NCI-H2227 treated with DMSO at 0.1 percent for 48 hours (cell line): ENCODE data around the gene TTC17.
A peak's percentile ranks its signal among the peaks of the same experiment; 100 is the strongest.
"Not testable (repeated sequence)": the region's sequence is repeated elsewhere in the genome, so short reads cannot be mapped to it uniquely, and the experiment has no call there.

Source experiments
- DNase-seq: peaks from one replicate; lab custom pipeline; 2025; lab: John Stamatoyannopoulos, UW

The TTC17 gene

DNA sequence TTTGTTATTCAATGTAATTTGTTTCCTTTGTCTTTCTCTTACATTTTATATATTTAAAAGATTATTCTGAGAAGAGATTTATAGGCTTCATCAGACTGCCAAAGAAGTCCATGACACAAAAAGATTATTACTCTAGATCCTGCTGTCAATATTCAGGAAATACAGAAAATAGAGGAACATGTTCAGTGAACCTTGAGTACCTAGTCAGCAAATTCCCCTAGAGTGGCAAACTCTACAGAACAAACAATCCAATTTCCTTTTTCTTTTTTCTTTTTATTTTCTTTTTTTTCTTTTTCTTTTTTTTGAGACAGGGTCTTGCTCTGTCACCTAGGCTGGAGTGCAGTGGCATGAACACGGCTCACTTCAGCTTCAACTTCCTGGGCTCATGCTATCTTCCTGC, 23.9 kb downstream of the TTC17 start:
- no peak for DNase-seq

DNA sequence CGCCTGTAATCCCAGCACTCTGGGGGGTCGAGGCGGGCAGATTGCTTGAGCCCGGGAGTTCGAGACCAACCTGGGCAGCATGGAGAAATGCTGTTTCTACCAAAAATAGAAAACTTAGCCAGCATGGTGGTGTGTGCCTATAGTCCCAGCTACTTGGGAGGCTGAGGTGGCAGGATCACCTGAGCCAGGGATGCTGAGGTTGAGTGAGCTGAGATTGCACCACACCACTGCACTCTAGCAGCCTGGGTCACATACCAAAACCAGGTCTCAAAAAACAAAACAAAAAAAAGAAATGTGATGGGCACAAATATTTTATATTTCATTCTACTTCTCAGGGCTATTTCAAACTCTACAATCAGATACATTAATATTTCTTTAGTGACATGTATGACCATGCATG, 25.7 kb downstream of the TTC17 start:
- no peak for DNase-seq

DNA sequence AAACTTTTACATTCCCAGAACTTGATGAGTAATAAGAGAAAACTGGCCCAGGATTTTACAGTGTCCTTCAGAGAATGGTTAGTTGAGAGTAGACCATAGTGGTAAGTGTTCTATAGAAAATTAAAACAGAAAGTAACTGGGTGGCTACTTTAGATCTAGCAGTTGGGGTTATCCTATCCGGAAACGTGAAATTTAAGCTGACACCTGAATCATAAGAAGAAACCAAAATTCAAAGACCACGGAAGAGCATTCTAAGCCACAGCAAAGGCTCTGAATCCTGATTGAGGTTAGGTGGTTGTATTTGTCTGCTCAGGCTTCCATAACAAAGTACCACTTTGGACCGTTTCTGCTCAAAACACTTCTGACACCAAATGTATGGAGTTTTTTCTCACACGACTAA, 34.0 kb downstream of the TTC17 start:
- DNase-seq = no peak

DNA sequence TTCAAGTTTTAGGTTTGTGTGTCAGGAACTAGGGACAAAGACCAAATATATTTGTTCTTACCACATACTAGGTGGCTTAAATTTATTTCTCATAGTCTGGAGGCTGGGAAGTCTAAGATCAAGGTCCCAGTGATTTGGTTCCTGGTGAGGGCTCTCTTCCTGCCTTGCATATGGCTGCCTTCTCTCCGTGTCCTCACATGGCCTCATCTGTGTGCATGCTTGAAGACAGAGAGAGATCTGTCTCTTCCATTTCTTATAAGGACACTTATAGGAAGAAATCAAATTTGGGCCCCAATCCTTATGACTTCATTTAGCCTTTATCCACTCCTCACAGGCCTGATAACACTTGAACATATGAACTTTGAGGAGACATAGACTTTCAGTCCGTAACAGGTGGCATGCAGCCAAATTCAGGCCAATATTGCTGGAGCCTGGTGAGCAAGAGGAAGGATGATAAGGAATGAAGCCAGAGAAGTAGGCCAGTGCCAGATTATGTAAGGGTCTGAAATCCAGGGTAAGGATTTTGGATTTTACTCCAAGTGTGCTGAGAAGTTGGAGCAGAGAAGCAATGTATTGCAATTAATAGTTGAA, 35.1 kb downstream of the TTC17 start:
- no peak for DNase-seq

DNA sequence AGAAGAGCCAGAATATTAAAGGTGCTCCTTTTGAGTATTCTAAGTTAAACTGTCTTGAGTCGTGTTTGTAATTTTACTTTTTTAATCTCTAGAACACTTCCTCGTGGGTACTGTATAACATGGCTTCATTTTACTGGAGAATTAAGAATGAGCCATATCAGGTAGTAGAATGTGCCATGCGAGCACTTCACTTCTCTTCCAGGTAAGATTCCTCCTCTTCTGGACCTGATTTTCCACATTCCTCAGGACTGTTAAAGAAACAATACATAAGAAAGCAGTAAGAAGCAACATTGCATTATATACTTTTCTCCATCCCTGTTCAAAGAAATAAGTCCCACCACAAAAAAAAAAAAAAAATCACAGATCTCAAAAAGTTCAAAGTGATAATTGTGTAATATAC, 37.9 kb downstream of the TTC17 start:
- no peak for DNase-seq

DNA sequence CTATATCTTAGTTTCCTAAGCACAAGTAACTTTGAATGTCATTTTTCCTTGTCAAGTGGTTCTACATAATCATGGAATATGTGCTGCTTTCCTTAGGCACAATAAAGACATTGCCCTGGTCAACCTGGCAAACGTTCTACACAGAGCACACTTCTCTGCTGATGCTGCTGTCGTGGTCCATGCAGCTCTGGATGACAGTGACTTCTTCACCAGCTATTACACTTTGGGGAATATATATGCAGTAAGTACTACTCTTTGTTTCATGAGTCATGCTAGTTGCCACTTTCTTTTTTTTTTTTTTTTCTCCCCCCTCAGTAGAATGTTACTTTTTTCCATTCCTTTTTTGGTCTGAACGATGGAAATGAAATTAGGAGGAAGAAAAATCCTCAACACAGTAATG, 38.5 kb downstream of the TTC17 start:
- no peak for DNase-seq

DNA sequence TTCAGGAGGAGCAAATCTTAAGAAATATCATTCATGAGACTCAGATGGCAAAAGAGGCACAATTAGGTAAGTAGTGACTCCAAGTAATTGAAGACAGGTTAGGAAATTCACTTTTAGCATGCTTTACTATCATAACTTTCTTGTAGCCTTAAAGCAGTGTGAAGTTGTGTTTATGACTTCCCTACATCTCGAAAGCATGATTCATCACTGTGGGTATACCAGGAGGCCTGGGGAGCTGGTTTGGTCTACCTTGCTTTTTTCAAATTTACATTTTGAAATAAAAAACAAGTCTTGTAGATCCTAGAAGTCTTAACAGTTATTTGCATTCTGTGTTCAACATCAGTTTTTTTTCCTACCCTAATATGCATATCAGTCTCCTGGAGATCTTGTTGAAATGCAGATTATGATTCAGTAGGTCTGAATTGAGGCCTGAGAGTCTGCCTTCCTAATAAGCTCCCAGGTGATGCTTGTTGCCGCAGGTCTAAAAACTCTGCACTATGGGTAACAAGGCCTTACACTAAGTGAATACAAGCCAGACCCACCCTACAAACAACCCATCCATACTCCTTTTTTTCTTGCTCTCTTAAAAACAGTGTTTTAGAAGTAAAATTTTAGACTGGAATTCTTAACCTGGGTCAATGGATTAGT, 41.4 kb downstream of the TTC17 start:
- no peak for DNase-seq

DNA sequence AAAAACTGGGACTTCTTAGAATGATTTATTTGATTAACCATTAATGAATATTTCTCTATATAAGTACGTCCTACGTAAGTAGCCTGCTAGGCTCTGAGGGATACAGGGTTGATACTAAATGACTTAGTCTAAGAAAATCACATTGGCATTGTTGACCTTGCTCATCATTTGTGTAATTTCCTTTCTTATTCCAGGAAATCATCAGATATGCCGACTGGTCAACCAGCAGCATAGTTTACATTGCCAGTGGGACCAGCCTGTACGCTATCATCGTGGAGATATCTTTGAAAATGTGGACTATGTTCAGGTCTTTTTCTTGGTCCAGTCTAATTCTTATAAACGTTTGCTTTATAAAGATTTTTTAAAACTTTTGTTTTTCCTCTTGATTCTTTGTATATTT, 42.5 kb downstream of the TTC17 start:
- DNase-seq = no peak

DNA sequence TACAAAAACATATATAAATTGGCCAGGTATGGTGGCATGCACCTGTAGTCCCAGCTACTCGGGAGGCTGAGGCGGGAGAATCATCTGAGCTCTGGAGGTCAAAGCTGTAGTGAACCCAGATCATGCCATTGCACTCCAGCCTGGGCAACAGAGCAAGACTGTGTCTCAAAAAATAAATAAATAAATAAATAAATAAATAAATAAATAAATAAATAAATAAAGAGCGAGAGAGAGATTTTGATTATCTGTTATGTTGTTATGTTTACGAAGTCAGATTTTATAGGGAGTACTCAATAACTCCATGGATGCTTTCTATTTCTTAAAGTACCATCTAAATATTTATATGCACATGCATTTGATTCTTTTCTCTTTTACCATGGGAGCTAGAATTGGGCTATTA, 43.1 kb downstream of the TTC17 start:
- not testable (repeated sequence) for DNase-seq

DNA sequence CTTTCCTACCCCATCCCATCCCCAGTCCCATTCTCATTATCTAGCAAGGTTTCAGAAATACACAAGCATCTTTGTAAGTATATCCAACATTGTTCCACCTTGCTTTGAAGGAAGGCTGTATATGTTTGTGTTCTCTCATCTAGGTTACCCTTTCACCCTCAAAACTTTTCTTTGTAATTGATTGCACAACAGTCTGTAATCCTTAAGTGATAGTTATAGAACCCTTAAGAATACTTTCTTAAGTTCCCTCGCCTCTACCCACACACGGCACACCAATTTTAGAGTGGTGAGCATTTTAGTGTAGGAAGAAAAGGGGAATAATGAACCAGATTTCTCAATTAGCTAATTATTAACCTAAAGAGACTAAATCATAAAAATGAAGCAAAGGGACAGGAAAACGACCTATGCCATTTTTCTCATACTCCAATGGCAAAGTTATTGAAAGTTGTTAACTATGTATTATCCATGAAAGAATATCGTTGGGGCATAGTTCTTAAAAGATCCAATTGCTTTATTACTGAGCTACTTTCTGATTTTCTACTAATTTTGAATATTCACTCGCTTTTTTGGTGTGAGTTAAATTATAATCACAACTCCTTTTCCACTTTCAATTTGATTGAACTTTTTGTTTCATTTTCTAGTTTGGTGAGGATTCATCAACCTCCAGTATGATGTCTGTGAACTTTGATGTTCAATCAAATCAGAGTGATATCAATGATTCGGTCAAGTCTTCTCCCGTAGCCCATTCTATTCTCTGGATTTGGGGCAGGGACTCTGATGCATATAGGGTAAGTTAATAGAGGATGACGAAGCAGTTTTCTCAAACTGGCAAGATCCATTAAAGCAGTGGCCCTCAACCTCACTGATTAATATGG, 44.9 kb downstream of the TTC17 start:
- no peak for DNase-seq

DNA sequence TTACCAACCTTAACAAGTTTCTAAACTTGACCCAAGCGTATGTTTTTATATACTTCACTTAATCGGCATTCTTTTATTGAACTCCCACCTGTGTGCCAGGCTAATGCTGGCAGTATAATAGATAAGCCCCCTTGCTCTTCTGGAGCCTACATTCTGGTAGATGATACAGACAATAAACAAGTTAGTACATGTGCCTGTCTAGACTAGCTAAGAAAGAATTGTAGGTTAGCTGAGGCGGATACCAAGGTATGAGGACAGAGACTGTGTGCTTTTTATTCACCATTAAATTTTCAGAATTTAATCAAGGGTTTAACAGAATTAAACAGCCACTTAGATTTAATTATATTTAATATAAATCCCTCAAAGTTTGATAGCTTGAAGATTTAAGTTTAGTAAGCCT, 45.7 kb downstream of the TTC17 start:
- no peak for DNase-seq

DNA sequence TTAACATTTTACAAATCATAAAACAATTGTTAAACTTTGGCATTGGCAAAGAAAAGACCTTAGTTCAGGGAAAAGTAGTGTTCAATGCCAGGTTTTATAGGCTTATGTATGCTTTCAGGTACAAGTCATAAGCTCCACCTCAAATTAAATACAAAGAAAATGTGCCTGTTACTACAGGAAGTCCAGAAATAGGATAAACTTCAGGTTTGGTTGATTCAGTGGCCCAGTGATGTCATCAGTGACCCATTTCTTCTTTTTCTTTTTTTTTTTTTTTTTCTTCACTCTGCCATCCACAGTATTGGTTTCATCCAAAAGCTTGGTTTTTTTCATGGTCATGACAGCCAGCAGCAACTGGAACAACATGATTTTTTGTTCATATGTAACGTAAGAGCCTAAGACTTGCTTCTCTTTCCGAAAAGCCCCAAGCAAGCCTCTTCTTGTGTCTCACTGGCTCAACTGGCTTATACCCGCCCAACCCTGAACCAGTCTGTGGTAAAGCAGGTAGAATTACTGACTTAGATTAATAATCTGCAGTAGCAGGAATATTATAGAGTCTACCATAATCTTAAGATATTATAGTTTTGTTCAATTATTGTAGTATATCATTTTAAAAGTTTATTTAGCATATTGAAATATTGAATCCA, 46.2 kb downstream of the TTC17 start:
- no peak for DNase-seq

DNA sequence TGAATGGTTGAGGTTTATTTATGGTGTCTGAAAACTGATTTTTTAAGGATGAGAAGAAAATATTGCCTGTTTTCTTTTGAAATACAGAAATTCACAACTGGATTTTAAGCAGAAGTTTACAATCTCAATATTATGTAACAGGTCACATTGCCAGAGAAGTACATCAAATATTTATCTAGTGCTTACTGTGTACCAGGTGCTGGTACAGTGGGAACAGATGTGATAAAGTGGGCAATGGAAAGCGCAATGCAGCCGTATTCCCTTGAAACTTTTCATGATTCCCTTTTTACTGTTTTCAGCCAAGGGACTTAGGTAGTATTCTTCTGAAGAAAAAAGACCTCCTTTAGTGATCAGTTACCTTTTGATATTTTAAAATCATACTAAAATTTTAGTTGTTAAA, 49.6 kb downstream of the TTC17 start:
- no peak for DNase-seq

DNA sequence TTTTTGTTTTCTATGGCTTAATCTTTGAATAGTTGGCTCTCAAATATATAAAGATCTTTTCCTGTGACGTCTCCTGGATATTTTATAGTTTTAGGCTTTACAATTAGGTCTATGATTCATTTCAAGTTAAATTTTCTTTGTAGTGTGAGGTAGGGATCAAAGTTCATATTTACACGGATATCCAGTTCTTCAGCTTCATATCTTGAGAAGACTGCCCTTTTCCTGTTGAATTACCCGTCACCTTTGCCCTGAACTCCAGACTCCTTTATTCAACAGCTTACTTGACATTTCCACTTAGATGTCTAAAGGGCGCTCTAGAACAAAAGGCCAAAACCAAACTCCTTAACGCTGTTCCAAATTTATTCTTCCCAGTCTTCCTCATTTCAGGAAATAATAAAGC, 51.7 kb downstream of the TTC17 start:
- DNase-seq = no peak

DNA sequence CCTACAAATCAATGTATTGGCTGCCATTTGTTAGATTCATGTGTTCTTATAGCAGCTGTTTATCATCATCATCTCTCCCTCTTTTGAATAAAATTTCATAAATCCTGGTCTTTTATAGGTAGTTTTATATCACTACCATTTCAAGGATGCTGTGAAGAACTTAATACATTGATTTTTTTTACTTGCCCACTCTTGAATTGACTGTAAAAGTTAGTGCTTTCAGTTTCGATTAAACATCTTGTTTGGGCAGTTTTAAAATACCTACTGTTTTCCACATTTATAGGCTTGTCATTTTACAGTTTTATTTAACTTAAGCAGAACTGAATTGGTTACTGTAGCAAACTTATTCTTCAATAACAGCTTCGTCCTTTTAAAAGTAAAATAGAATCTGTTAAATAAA, 59.5 kb downstream of the TTC17 start:
- no peak for DNase-seq

DNA sequence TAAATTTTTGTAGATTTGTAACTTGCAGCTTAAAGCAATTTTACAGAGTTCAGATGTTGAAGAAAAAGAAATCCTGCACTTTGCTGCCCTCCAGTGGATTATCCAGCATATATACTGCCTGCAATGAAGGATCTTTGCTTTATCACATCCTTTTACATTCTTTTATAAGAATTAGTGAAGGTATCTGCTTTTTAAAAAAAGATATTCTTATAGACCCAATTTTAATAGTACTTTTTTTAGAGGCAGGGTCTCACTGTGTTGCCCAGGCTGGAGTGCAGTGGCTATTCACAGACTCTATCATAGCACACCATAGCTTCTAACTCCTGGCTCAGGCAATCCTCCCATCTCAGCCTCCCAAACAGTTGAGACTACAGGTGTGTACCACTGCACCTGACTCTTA, 60.7 kb downstream of the TTC17 start:
- DNase-seq = peak; percentile 3

DNA sequence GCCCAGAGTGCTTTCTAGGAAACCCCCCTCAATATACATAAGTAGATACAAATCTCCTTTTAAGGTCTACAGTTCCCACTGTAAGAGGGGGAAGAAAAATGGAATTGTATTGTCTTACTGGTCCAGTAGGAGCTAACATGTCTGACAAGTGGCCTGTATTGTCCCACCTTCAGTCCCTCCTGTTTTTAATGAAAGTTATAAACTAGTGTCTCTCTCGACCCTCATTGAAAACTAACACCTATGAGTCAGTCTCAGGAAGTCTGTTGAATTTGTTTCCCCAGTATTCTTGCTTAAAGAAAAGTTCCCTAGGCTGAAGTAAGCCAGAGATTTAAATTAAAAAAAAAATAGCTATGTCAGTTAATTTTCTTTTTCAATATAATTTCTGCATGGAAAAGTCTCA, 69.3 kb downstream of the TTC17 start:
- no peak for DNase-seq

DNA sequence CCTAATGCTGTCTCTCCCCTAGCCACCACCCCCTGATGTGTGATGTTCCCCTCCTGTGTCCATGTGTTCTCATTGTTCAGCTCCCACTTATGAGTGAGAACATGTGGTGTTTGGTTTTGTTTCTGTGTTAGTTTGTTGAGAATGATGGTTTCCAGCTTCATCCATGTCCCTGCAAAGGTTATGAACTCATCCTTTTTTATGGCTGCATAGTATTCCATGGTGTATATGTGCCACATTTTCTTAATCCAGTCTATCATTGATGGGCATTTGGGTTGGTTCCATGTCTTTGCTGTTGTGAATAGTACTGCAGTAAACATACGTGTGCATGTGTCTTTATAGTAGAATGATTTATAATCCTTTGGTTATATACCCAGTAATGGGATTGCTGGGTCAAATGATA, 72.2 kb downstream of the TTC17 start:
- DNase-seq = not testable (repeated sequence)

DNA sequence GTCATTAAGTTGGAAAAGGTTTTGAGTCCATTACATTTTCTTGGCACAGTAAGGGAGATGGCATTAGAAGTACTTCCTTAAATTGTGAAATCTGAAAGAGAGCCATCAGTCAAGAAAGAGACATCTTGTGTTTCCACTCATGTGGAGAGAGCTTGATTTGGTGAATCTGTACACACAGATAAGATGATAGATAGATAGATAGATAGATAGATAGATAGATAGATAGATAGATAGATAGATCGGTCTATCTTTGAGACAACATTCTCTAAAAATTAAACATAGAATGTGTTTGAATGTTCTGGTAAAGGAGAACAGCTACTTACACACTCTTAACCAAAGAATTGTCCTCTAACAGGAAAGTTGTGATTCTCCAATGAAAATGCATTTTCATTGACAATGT, 76.2 kb downstream of the TTC17 start:
- DNase-seq = no peak

DNA sequence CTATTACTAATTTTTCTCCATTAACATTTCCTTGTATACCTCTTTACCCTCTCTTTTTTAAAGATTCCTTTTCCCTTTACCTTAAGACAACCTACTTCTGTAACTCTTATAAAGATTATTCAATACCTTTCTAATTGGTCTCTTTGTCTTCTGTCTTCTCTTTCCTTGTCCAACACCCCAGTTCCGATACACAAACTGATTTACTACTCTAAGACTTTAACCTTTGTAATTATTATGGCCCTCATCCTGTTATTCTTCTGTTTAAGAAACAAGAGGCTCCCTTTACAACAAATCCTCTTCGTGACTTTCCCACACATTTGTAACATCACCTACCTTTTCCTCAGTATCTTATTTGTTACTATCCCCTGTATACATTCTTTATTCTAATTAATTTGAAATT, 81.8 kb downstream of the TTC17 start:
- no peak for DNase-seq

DNA sequence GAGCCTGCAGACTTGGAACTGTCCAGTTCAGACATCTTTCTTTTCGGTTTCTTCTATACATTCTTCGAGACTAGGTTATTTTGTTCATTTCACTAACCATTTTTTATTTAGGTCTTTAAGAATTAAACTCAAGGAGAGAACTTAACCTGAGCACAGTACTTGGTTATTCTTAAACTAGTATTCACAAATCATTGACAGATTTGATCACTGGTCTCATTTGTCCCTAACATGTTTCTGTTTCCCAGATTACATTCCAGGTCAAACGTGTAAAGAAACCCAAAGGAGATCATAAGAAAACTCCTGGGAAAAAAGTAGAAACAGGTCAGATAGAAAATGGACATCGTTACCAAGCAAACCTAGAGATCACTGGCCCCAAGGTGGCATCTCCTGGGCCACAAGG, 85.1 kb downstream of the TTC17 start:
- DNase-seq = no peak

DNA sequence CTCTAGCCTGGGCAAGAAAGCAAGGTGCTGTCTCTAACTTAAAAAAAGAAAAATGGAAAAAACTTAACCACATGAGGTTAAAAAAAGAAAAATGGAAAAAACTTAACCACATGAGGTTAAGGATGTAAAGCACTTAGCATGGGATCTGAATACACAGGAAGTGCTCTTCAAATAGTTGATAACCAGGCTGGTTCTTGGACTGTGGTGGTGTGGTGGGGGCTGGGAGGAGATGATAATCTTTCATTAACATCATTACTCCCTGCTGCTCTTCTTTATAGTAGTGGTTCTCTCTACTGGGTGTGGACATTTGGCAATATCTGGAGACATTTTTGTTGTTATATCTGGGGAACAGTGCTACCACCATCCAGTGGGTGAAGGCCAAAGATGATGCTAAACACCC, 88.4 kb downstream of the TTC17 start:
- DNase-seq = no peak

DNA sequence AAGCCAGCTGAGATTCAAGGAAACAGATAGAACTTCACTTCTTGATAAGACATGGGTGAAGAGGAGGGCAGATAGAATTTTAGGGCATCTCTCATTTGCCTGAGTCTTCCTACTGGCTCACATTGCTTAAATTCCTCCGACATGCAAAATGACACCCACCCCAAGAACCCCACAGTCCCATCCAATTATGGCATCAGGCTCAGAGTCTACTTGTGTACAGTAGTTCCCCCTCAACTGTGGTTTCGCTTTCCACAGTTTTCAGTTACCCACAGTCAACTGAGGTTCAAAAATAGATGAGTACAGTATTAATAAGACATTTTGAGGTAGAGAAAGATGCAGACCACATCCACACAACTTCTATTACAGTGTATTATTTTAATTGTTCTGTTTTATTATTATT, 99.8 kb downstream of the TTC17 start:
- DNase-seq = no peak
